Measurements from ENCODE around the gene UBE2L5.

DNA sequence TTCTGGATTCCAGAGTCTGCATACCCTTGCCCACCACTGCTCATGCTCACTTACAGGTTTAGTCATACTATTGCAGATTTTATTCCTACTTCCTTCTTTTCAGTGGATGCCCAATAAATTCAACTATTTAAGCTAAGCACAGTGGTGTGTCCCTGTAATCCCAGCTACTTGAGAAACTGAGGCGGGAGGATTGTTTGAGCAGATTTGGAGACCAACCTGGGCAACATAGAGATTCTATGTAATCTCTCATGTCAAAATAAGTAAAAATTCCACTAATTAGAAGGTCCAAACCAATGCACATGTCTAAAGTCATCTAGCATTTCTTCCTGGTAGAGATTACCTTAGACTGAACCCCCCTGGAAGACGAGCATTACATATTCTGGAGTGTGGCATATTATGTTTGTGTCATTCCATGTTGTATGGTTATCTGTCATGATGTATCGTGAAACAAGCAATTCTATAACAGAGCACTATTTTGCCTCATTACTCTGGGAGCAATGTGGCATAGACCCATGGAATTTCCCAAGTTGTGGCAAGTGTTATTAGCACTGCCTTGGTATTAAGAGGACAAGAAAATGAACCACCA lies 35.1 kb downstream of the UBE2L5 start:
- TF ChIP-seq POLR2A (IDR thresholded peaks at IDR 0.05): no peak
- TF ChIP-seq CTCF (IDR thresholded peaks at IDR 0.05): no peak
